ENCODE measurements around the gene LCE5A.
"Not testable (repeated sequence)": the region's sequence is repeated elsewhere in the genome, so short reads cannot be mapped to it uniquely, and the experiment has no call there.

The LCE5A gene

DNA sequence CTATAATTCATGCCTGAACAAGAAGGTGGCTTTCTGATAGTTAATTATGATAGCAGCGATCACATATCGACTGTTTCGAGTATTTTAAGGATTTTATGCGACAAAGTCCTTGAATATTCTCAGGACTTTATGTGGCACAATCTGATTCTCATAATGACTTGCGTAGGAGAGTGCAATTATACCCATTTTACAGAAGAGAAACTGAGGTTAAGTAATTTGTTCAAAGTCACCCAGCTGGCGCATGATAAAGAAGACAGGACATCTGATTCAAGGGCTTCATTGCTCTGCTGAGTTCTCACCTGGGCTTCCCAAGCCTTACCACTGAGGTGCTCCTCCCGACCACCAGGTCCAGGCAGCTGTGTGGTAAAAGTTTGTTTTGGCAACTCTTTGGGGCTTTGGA is 5.5 kb downstream of the LCE5A start:
- DNase-seq (ENCODE audit: low read depth, low spot score): no peak

DNA sequence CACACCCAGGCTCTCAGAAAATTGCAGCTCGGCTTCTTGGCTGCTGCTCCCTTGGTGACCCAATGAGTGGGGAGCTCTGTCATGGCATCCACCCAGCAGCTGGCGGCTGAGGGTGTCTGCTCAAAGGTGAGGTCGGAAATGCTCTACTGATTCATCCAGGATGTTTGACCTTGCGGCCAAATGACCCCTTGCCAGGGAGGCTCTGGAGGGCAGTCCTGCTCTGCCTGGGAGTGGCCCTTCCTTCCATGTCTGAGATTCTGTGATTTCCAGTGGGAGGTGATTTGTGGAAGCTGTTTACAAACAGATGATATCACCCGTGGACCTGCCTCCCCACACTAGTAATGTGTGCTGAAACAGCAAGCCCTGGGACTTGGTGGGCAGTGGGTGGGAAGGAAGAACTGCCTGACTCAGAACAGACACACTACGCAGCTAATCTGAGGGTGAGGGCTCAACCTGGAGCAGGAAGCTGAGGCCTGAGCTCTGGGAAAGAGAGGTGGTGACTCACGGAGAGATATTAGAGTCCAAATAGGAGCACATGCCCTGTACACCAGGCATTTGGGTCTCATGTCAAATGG is 6.7 kb downstream of the LCE5A start:
- no peak for DNase-seq (ENCODE audit: low read depth, low spot score)

DNA sequence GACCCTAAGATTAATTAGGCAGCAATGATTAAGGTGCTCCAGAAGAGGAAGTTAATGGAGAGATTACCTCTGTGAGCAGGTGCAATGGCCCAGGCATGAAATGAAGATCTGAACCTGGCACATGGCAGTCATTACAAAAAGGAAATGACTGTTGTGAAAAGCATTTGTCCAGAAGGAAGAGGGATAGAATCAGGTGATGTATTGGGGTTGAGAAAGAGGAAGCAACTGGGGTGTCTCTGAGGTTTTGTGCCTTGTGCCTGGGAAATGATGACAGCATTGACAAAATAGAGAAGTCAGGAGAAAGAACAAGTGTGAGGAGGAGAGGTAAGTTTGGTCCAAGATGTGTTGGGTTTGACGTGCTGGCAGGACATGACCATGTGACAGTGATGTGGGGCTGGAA is 9.2 kb downstream of the LCE5A start:
- DNase-seq (ENCODE audit: low read depth, low spot score): no peak

DNA sequence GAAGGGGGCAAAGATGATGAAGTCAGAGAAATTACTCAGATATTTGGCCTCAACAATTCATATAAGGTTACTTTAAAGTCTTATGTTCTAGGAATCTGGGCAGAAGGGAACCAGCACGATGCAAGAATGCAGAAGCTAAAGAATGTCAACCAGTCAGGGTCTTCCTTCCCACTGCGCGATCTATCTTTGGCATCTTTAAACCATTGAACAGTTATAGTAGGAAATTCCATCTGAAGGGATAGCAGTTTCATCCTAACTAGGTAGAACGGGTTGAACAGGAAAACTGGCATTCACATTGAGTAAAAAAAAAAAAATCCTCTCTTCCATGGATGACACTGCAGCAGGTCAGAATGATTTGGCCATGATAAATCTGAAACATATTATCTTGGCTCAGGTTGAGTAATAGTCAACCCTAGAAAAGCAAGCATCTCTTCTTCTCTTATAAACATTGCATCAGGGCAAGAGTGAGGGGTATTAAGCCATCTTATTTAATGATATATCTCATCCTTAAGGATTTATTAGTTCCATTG is 10.0 kb downstream of the LCE5A start:
- no peak for DNase-seq (ENCODE audit: low read depth, low spot score)

DNA sequence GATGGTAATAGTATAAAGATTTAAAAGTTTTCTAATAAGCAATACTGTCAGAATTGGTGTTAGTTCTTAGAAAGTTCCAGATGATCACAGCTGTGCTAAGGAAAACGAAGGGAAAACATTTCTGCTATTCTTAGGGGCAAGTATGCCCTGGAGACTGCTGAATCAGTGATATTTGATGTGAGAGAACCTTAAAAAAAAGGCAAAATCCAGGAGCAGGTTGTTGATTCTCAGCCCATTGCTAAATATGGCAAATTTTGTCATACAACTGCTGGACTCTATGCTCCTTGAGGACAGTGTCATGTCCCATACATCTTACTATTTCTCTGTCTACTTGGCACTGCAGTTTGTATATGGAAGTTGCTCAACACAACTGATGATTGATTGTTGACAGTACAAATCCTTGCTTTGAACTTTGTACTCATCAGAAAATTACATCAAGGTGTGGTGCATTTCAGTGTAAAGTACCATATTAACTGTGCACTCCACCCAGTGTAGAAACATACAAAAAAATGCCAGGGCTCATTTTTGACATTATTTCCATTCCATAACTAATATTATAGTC is 14.6 kb downstream of the LCE5A start:
- DNase-seq (ENCODE audit: low read depth, low spot score): no peak

DNA sequence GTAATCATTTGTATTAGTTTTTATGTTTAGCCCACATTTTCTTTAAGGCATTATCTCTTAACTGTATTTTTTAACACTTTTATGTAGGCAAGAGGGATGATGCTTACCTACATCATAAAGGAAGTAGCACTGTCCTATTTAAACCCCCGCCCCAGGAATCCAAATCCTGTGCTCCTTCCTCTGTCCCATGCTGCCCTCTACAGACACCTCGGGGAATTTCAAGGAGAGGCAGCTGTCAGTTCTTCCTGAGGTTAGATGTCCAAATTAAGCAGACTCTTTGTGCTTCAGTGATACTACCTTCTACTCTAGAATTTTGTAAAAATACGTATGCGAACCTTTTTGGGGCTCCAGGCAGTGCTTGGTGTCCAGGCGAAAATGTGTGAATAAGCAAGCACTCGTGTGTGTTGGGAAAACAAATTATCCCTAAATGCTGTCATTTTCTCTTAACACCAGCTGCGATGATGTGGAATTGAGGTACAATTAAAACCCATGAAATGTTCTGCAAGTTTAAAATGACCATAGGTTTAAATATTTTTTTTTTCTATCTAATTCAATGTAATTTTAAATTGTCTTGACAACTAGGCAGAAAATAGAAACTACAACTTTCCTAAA is 22.8 kb downstream of the LCE5A start:
- no peak for DNase-seq (ENCODE audit: low read depth, low spot score)

DNA sequence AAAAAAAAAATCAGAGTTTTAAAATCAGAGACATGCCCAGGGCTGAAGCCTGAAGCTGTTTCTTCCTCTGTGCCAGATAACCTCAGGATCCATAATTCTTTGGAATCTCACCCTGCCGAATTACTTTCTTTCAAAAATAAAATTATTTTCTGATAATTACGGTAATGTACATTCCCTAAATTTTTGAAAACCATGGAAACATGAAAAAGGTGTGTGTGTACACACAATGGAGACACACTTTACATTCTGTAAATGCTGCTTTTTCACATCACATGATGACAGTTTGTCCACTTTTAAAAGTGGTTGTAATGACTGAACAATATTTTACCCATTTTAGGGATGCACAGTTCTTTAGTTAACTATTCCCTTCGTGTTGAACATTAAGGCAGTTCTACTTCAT is 25.2 kb downstream of the LCE5A start:
- DNase-seq (ENCODE audit: low read depth, low spot score): no peak

DNA sequence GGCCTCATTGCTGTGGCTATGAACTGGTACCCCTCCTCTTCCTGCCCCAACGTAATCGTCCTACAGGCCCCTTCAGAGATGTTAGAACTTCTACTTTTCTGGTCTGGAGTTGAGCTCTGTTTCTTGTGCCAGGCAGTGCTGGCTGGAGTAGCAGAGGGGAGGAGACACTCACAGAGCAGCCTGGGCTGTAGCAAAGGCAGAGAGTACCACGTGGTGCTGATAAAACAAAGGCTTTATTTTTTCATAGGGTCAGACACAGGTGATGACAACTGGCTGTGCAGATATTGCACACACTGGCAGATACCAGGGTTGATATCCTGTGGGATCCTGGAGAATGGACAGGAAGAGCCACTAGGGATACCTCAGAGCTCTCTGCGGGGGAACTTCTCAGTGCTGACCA is 26.9 kb downstream of the LCE5A start:
- no peak for DNase-seq (ENCODE audit: low read depth, low spot score)

DNA sequence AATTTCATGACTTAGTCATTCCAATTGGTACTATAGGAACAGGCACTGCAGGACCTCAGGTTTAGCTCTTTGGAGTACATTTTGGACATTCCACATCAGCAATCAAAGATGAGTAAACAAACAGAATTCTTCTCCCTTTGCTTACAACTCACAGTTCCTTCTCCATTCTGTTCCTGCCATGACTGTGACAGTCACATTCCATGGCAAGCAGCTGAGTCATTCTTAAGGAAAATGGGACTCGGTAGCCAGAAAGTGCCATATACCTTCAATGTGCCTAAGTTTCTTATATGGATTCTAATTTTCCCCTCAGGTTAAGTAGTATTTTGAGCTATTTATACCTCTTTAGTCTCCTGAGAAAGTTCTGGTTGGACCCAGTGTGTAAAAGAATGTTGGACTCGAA is 29.3 kb downstream of the LCE5A start:
- DNase-seq (ENCODE audit: low read depth, low spot score): no peak

DNA sequence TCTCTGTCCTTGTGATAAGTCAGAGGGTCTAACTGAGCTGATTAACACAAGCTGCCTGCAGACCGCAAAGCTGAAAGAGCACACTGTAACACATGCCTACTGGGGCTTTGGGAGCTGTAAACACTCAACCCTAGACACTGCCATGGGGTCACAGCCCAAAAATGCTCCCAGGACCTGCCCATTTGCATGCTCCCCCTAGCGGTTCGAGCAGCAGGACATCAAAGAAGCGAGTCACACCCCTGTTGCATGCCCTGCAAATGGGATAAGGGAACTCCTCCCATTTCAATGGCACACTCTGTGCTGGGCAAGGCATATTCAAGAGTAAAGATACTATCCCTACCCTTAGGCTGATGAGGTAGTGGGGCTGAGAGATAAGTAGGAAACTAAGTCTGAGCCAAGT is 33.2 kb downstream of the LCE5A start:
- no peak for DNase-seq (ENCODE audit: low read depth, low spot score)

DNA sequence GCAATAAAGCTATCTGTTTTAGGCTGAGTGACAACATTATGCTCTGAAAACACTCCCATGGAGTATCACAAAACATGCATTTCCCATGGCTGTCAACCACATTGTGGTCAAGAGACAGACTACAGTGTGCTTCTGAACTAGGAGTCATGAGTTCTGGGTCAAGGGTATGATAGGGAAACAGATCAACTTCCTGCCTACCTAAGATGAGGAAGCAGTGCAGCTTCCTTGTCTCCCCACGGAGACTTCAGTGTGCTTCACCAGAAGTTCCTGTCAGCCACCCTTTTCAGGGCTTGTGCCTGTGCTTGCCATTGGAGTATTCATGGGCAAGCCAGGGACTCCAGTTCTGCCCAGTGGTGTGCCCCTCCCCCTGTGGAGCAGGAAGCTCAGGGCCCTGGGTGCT is 36.1 kb downstream of the LCE5A start:
- DNase-seq (ENCODE audit: low read depth, low spot score): no peak

DNA sequence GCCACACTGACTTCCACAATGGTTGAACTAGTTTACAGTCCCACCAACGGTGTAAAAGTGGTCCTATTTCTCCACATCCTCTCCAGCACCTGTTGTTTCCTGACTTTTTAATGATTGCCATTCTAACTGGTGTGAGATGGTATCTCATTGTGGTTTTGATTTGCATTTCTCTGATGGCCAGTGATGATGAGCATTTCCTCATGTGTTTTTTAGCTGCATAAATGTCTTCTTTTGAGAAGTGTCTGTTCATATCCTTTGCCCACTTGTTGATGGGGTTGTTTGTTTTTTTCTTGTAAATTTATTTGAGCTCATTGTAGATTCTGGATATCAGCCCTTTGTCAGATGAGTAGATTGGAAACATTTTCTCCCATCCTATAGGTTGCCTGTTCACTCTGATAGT is 37.8 kb downstream of the LCE5A start:
- not testable (repeated sequence) for DNase-seq (ENCODE audit: low read depth, low spot score)

All from activated CD4-positive, CD25-positive, alpha-beta regulatory T cell treated with anti-CD3 and anti-CD28 coated beads, Interleukin-2, amount 50 U/mL, for 16 hours (primary cell).